ENCODE measurements around the gene MRPS18A. TPM values are rescaled to one million over a fixed set of nuclear protein-coding genes. Genes with fewer than 3 reads are reported as not detected.

The MRPS18A gene
- total and polyA plus RNA-seq, 9 of the 15 experiments (the other 6 are each of a cell fraction or from before 2014, with no cell fraction given) = 87.5 to 243 (median 125) TPM

GRCh38 chr6:43687437-43688347 is at the start of gene MRPS18A (continued):
- no peak for TF ChIP-seq CHD7 (IDR thresholded peaks at IDR 0.05; ENCODE audit: low read depth, low read length)
- no peak; the same call in 1 of the 2 replicates for TF ChIP-seq ZNF766 (CRISPR knock-in tag; conservative IDR thresholded peaks at IDR 0.05)
- no peak for TF ChIP-seq ZNF511 (CRISPR knock-in tag; IDR thresholded peaks at IDR 0.05)
- TF ChIP-seq BRD9 (IDR thresholded peaks at IDR 0.05; ENCODE audit: low read depth, partially characterized antibody) = no peak
- no peak; the same call in 1 of the 2 replicates for TF ChIP-seq ZNF324 (CRISPR knock-in tag; IDR thresholded peaks at IDR 0.05)
- TF ChIP-seq ATF3 (IDR thresholded peaks at IDR 0.05) = peak; percentile 65
- TF ChIP-seq ATF3 (CRISPR knock-in tag; conservative IDR thresholded peaks at IDR 0.05) = 0 out of 2 replicates have a peak, but pooled peaks have one; percentile 57
- TF ChIP-seq ZNF143 (CRISPR knock-in tag; IDR thresholded peaks at IDR 0.05) = 0 out of 2 replicates have a peak, but pooled peaks have one; percentile 4
- peak; percentile 82 for TF ChIP-seq VEZF1 (CRISPR knock-in tag; IDR thresholded peaks at IDR 0.05)
- no peak for TF ChIP-seq POLR2AphosphoS2 (IDR thresholded peaks at IDR 0.05; ENCODE audit: low read length)
